HG03575 (cell line): ENCODE data around the gene RABEP2.
"Not testable (repeated sequence)": the region's sequence is repeated elsewhere in the genome, so short reads cannot be mapped to it uniquely, and the experiment has no call there.

Experiments
- ATAC-seq: cut with Tn5 transposase; IDR thresholded peaks from one replicate; pipeline ENCODE4 v1.9.1; 2021; ENCODE audit not compliant: unreplicated experiment, insufficient number of reproducible peaks, low FRiP score; ENCODE audit errors: extremely low read depth

RABEP2 gene

DNA sequence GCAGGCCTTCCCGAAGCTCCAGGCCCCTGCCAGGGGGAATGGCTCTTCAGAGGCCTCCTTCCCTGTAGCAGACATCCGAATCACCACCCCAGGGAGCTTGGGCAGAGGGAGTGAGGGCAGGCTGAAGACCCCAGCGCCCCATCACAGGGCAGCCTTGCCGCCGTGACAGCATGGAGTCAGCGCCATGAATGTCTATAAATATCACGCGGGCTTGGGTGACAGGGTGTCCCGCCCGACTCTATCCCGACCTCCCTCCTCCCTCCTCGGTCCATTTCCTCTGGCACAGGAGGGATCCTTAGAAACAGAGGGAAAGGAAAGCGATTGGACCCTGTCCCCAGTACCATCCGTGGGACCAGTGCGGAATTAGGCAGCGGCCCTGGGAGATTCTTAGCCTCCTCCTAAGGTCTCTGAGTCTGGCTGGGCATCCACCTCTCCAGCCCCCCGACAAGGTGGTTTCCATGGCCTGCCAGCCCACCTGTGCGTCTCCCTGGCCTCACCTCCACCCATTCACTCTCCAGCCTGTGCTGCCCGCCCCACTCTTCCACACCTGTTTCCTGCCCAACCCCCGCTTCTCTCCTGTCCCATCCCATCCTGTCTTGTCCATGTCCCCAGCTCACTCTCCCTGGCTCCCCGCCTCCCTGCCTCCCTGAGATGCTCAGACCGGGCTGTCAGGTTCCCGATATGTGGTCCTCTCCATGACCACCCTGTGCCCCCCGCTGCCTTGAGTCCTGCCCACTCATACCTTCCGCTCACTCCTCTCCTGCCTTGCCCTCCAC is 41.6 kb downstream of the RABEP2 start:
- ATAC-seq = no peak

- ATAC-seq = no peak
Observed at GRCh38 chr16:28882551-28883160, 42.4 kb downstream of the RABEP2 start.

DNA sequence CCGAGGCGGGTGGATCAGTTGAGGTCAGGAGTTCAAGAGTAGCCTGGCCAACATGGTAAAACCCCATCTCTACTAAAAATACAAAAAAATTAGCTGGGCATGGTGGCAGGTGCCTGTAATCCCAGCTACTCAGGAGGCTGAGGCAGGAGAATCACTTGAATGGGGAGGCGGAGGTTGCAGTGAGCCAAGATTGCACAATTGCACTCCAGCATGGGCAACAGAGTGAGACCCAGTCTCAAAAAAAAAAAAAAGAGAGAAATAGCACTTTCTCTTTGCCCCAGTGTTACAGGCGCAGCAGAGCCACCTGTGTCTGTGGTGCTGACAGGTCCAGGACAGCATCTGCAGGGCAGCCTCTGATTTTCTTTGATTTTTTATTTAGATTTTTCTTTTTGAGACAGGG is 43.5 kb downstream of the RABEP2 start:
- not testable (repeated sequence) for ATAC-seq

DNA sequence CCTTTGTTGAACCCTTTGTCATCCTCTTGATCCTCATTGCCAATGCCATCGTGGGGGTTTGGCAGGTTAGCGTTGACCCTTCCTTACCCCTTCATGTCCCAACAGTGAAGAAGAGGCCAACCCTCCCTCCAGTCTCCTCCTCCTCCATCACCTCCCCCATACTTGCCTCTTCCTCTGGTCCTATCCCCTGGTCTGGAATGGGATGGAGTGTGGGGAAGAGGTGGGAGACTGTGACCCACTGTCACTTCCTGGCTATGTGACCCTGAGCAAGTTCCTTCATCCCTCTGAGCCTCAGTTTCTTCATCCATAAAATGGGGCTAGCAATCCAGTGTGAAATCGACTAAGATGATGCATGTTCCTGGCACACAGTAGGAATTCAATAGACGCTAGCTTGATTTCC is 44.1 kb downstream of the RABEP2 start:
- no peak for ATAC-seq

- ATAC-seq = no peak
Observed at GRCh38 chr16:28880589-28880915, 44.5 kb downstream of the RABEP2 start.

DNA sequence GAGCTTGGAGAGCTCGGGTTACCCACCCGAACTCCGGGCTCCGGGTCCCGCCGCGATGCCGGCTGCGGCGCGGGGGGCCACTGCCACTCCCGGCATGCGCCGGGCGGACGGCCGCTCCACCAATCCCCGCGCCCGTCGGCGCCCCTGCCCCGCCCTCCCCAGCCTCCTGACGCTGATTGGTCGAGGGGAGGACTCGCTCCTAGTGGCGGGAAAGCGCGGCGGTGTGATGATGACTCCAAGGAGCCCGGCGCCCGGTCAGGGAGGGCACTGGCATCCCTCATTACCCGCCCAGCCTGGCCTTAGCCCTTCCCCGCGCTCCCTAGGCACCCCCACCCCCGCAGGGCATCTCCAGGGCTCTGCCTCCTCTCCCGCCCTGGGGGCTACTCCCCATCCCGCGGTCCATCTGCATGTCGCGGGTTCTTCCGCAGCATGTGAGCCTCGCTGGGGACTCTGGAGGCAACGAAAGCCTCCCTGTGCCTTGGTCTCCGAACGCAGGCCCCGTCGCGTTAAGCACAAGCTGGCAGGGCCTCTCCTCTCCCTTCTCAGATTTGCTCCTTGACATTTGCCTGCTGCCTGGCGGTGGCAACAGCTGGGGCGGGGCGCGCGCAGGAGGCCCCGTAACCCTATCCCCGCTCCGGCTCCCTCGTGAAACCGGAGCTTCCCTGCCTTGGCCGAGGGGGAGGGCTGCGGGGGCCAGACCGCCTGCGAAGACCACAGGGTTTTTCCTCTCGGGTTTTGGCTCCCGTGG is 45.0 kb downstream of the RABEP2 start:
- no peak for ATAC-seq

GRCh38 chr16:28879261-28879840 is 45.7 kb downstream of the RABEP2 start:
- no peak for ATAC-seq

- no peak for ATAC-seq
Observed at GRCh38 chr16:28878083-28878926, 46.7 kb downstream of the RABEP2 start, which contains the start of gene ATP2A1. TSS of gene ATP2A1 (plus strand) at chr16:28878488. CDS start at chr16:28878672, 184 bp downstream.

- ATAC-seq = no peak
Observed at GRCh38 chr16:28877655-28878000, 47.4 kb downstream of the RABEP2 start.

DNA sequence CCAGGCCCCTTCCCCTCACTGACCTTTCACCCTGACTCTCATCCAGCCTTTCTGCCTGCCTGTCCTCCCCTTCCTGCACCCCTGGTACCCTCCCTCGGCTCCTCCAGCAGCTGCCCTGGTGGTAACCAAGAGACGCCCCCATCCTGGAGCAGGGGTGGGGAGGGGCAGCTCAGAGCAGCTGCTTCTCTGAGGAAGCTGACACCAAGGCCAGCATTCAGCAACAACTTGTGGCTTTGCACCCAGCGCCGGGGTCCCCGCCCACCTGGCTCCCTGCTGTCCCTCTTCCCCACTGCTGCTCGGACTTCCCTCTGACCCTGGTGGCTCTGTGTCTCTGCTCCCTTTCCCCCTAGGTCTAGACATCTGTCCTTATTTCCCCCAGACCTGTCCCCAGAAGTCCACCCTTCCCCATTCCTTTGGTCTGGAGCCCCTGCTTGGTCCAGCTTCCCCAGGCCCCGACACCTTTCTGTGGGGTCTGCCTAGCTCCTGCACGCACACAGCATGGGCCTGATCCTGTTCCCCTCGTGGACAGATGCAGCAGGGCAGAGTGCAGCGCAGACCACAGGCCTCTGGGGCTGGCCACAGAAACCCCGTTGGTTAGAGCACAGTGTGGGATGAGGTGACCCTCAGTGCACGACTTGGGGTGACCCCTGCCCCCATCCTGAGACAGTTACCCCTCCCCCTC is 47.9 kb downstream of the RABEP2 start:
- no peak for ATAC-seq

DNA sequence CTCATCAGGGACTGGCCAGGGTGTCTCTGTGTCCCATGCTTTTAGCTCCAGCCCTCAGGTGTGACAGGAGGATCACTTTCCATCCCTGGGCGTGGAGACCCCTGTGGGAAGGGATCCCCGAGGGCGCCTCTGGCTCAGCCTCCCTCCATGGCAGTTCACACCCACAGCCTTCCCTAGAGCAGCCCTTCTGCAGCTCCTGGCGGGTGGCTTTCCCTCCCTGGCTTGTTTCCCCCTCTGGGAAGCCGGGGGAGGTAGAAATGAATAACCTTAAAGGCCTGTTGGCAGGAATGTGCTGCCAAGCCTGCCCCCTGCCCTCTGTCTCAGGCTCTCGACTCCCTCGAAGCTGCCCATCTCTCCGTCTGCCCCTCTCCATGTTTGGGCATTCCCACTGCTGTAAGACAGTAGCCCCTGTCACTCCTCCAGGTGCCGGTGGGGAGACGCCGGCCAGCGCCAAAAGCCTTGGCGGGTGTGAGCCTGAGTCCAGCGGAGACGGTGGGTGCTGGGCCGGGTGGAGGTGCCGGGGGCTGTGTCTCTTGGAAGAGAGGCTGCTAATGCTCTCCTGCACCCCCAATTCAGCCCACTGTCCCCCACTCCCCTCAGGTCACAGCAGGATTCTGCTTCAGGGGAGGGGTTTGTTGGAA is 48.9 kb downstream of the RABEP2 start:
- ATAC-seq = no peak

DNA sequence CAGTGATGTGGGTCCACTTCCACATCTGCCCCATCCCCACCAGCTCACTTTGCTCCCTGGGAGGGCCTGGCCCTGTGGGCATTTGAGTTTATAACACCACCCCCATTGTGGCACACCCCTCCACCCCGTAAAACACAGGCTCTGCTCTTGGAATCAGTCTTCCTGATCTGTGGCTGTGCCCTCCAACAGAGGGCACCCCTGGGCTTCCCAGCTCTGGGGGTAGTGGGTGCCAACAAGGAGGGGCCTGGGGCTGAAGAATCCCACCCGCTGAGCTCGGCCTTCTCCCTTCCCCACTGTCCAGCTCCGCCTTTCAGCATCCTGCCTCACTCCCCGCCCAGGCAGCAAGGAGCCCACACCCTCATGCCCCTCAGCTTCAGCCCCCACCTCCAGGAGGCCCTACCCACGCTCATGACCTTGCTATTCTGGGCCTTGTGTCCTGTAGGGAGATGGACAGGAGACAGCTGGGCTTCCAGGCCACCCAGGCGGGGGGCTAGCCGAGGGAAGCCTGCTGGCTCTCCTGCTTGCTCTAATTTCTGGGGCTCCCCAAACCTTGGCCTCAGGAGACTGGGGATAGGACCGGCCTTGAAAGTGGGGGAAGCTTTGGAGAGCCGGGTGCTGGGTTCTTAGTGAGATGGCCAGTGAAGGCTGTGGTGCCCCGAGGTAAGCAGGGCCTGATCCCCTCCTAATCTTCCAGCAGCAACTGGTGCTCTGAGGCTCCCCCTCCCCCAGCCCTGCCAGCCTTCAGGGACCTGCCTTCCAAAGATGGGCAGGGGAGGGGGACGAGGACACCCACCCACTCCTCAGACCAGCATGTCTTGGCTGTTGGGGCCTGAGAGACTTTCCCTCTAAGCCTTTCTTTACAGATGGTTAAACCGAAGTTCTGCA is 49.7 kb downstream of the RABEP2 start:
- no peak for ATAC-seq

DNA sequence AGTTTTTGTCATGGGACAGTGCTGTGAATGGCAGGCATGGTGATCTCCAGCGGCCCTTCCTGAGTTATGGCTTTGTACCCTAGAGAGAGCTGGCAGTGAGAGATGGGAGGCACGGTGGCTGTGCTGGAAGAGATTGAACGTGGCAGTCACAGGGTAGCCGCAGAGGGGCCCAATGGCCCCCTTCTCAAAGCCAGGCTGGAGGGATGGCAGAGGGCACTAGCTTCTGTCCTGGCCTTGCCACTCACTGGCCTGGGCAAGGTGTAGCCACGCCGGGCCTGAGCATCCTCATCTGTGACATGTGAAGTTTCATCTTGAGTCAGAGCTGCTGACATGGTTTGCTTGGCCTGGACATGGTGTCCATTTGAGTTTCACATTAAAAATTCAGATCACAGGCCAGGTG is 50.6 kb downstream of the RABEP2 start:
- no peak for ATAC-seq

- no peak for ATAC-seq
Observed at GRCh38 chr16:28873543-28874201, 51.4 kb downstream of the RABEP2 start.

- no peak for ATAC-seq
Observed at GRCh38 chr16:28872952-28873351, 52.1 kb downstream of the RABEP2 start.

DNA sequence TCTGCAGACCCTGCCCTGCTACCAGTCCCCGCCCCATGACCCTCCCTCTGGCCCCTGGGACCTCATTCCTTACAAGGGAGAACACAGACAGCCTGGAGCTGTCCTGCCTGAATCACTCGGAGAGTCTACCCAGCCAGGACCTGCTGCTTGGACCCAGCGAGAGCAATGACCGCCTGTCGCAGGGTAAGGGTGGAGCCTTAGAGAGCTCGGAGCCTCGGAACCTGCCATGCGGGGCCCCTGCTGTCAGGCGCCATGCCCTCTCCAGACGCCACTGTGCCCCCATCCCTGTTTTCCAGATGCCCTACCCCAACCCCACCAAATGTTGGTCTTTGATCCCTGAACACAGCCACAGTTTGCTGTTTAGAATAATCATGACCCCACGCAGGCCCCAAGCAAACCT is 55.8 kb downstream of the RABEP2 start:
- ATAC-seq = no peak

DNA sequence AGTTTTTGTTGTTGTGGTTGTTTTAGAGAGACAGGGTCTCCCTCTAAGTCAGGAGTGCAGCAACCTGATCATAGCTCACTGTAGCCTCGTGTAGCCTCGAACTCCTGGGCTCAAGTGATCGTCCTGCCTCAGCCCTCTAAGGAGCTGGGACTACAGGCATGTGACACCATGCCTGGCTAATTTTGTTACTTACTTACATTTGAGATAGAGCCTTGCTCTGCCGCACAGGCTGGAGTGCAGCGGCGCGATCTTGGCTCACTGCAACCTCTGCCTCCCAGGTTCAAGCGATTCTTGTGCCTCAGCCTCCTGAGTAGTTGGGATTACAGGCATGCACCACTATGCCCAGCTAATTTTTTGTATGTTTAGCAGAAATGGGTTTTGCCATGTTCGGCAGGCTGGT is 57.4 kb downstream of the RABEP2 start:
- not testable (repeated sequence) for ATAC-seq
